Activated naive CD8-positive, alpha-beta T cell treated with anti-CD3 and anti-CD28 coated beads for 36 hours (primary cell): ENCODE results near the gene KRT38. TPM values are rescaled to one million over a fixed set of nuclear protein-coding genes. Genes with fewer than 3 reads are reported as not detected.
"Not testable (repeated sequence)": the region's sequence is repeated elsewhere in the genome, so short reads cannot be mapped to it uniquely, and the experiment has no call there.

Source experiments
- DNase-seq: peaks from one replicate; pipeline ENCODE4 v3.0.0; 2021
- H3K27ac Mint-ChIP-seq: one replicate; pipeline ENCODE4 v1.8.0; 2022; ENCODE audit warnings: mild to moderate bottlenecking, moderate library complexity, mixed read lengths
- H3K27me3 Mint-ChIP-seq: one replicate; pipeline ENCODE4 v1.8.0; 2022; ENCODE audit warnings: mild to moderate bottlenecking, mixed read lengths
- H3K36me3 Mint-ChIP-seq: one replicate; pipeline ENCODE4 v1.8.0; 2021; ENCODE audit warnings: mild to moderate bottlenecking, mixed read lengths
- H3K4me1 Mint-ChIP-seq: one replicate; pipeline ENCODE4 v1.8.0; 2021; ENCODE audit warnings: mixed read lengths
- H3K4me3 Mint-ChIP-seq: one replicate; pipeline ENCODE4 v1.8.0; 2022; ENCODE audit warnings: mild to moderate bottlenecking, moderate library complexity, mixed read lengths
- H3K9me3 Mint-ChIP-seq: one replicate; pipeline ENCODE4 v1.8.0; 2022; ENCODE audit warnings: mixed read lengths
- total RNA-seq, 2 experiments: library from RNA; stranded (reverse); gene quantifications; one replicate each; pipeline ENCODE4 v1.2.3, GENCODE V29; 2021

Gene KRT38
- total RNA-seq, 2 experiments from 2014 or later, result not detected

DNA sequence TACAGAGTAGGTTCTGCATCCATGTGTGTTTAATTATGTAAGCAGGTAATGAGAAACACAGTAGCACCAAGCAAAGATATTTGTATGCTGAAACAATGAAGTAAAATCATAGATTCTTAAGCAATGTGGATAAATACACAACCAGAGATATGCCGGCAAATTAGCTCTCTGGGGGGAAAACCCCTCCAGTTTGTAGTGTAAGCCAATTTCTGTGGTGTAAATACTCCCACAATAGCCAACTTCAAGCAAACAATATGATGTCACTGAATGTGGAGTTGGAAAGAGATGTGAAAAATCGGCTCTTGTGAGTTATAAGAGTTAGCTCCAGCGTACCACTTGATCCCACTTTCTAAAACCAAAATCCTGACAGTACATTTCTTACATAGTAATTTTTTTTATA lies 3.9 kb upstream of the KRT38 start:
- no peak for DNase-seq
- H3K27ac Mint-ChIP-seq, result no peak overlapping the region
- H3K4me3 Mint-ChIP-seq, result no peak overlapping the region
- no peaks in the 10 kb centered on the region for H3K36me3 Mint-ChIP-seq
- H3K4me1 Mint-ChIP-seq, result no peaks in the 10 kb centered on the region
- H3K27me3 Mint-ChIP-seq, result peaks cover 4% of the 10 kb centered on the region
- no peaks in the 10 kb centered on the region for H3K9me3 Mint-ChIP-seq

GRCh38 chr17:41444186-41444585 lies 3.4 kb upstream of the KRT38 start:
- no peak overlapping the region for H3K4me3 Mint-ChIP-seq
- H3K27me3 Mint-ChIP-seq, result peaks cover 4% of the 10 kb centered on the region
- no peak overlapping the region for H3K27ac Mint-ChIP-seq
- no peaks in the 10 kb centered on the region for H3K36me3 Mint-ChIP-seq
- H3K4me1 Mint-ChIP-seq, result no peaks in the 10 kb centered on the region
- no peak for DNase-seq
- H3K9me3 Mint-ChIP-seq, result no peaks in the 10 kb centered on the region

DNA sequence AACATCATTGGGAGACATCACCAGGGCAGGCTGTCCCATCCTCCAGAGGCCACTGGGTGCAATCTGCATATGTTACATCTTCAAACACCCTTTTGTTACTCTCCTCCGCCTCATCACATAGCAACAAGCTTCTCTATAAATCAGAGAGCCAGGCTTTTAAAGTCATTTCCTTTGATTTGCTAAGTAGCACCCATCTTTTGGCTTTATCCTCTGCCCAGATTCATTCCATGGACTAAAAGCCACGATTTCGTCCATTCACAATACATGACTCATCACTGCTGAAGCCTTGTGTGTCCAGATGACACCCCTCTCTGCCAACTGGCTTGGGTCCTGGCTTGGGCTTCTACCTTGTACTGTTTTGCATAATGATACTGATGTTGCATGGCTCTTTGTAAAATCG lies 2.0 kb upstream of the KRT38 start:
- Mint-ChIP-seq H3K4me1 (no peaks in the 10 kb centered on the region), H3K27ac (no peak overlapping the region), H3K36me3 (no peaks in the 10 kb centered on the region), H3K9me3 (no peaks in the 10 kb centered on the region), H3K4me3 (no peak overlapping the region), H3K27me3 (peaks cover 4% of the 10 kb centered on the region)
- no peak for DNase-seq

GRCh38 chr17:41439375-41439774 lies 1.4 kb downstream of the KRT38 start:
- no peaks in the 10 kb centered on the region for H3K4me1 Mint-ChIP-seq
- peaks cover 2% of the 10 kb centered on the region for H3K27me3 Mint-ChIP-seq
- no peak overlapping the region for H3K4me3 Mint-ChIP-seq
- DNase-seq, result no peak
- no peak overlapping the region for H3K27ac Mint-ChIP-seq
- no peaks in the 10 kb centered on the region for H3K9me3 Mint-ChIP-seq
- no peaks in the 10 kb centered on the region for H3K36me3 Mint-ChIP-seq

DNA sequence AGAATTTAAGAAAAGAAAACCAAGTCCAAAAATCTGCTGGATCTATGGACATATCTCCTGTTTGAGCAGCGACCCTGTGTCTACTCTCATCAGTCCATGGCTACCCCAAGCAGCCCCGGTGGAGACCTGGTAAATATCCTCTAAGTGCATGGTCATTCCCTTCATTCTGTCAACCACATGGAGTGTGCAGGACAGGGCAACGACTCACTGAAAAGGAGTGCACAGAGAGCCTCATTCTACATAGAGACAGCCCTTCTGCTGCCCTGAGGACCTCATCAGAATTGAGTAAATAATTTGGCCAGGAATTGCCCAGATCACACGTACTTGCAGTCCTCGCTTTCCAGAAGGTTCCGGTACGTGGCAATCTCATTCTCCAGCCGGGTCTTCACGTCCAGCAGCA lies 3.0 kb downstream of the KRT38 start:
- Mint-ChIP-seq H3K27ac (no peak overlapping the region), H3K4me3 (no peak overlapping the region), H3K27me3 (no peaks in the 10 kb centered on the region), H3K36me3 (no peaks in the 10 kb centered on the region), H3K4me1 (no peaks in the 10 kb centered on the region), H3K9me3 (no peaks in the 10 kb centered on the region)
- no peak for DNase-seq

- Mint-ChIP-seq H3K27me3 (no peaks in the 10 kb centered on the region), H3K36me3 (no peaks in the 10 kb centered on the region), H3K4me1 (no peaks in the 10 kb centered on the region), H3K4me3 (no peak overlapping the region), H3K27ac (no peak overlapping the region), H3K9me3 (no peaks in the 10 kb centered on the region)
- DNase-seq, result no peak
These were observed 3.5 kb downstream of the KRT38 start for GRCh38 chr17:41437254-41437653.

DNA sequence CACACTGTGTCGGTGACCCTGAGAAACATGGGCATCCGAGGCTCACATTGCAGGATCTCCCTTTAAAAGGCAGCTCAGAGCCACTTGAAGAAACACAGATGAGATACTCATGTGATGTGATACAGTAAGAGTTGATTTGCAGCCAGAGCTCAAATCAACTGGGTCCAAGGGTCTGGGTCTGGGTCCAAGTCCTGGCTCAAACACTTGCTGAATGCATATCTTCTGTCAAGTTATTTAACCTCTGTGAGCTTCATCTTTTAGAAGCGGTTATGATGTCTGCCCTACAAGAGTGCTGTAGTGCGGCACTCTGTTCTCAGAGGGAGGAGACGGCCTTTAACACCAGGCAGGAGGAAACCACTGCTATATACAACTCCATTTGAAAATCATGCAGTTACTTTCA lies 6.4 kb downstream of the KRT38 start:
- no peak for DNase-seq
- Mint-ChIP-seq H3K27ac (no peak overlapping the region), H3K27me3 (no peaks in the 10 kb centered on the region), H3K9me3 (no peaks in the 10 kb centered on the region), H3K4me1 (no peaks in the 10 kb centered on the region), H3K36me3 (no peaks in the 10 kb centered on the region), H3K4me3 (no peak overlapping the region)

GRCh38 chr17:41434005-41434404 lies 6.8 kb downstream of the KRT38 start:
- Mint-ChIP-seq H3K36me3 (no peaks in the 10 kb centered on the region), H3K4me1 (no peaks in the 10 kb centered on the region), H3K4me3 (no peak overlapping the region), H3K27me3 (no peaks in the 10 kb centered on the region), H3K9me3 (no peaks in the 10 kb centered on the region), H3K27ac (no peak overlapping the region)
- no peak for DNase-seq

- Mint-ChIP-seq H3K4me3 (no peak overlapping the region), H3K27ac (no peak overlapping the region), H3K4me1 (no peaks in the 10 kb centered on the region), H3K36me3 (no peaks in the 10 kb centered on the region), H3K9me3 (no peaks in the 10 kb centered on the region), H3K27me3 (no peaks in the 10 kb centered on the region)
- DNase-seq, result no peak
These were observed 7.2 kb downstream of the KRT38 start for GRCh38 chr17:41433586-41433985.

- not testable (repeated sequence) for H3K4me3 Mint-ChIP-seq, DNase-seq, H3K27me3 Mint-ChIP-seq, H3K4me1 Mint-ChIP-seq, H3K36me3 Mint-ChIP-seq, H3K27ac Mint-ChIP-seq, H3K9me3 Mint-ChIP-seq
These were observed 10.4 kb downstream of the KRT38 start for GRCh38 chr17:41430376-41430775.

- no peaks in the 10 kb centered on the region for H3K9me3 Mint-ChIP-seq
- no peak overlapping the region for H3K27ac Mint-ChIP-seq
- no peaks in the 10 kb centered on the region for H3K36me3 Mint-ChIP-seq
- no peaks in the 10 kb centered on the region for H3K4me1 Mint-ChIP-seq
- H3K27me3 Mint-ChIP-seq, result no peaks in the 10 kb centered on the region
- no peak for DNase-seq
- H3K4me3 Mint-ChIP-seq, result no peak overlapping the region
These were observed 11.1 kb downstream of the KRT38 start for GRCh38 chr17:41429667-41430066.

DNA sequence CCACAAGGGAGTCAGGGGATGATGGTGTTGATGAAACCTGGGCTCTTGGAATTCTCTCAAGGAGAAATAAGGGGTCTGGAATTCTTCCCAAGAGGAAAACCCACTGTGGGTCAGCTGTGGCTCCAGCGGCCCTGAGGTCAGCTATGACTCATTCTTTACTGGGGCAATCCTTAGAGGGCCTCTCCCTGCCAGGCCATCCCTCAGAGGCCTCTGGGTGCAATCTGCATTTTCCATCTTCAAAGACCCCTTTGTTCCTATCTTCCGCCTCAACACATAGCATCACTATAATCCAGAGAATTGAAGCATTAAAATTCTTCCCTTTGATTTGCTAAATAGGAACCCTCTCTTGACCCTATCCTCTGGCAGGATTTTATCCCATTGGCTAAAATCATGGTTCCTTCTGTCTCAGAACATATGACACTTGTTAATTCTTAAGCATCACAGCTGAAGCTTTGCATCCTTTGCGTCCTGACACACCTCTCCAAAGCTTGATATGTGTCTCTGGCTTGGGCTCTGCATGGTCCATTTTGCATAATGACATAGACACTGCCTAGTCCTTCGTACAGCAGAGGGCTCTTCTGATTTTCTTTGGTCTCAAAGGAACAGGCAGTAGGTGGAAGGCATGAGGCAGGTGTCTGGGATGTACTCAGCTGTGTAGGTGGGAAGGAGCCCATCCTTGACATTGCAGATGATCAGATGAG lies 12.0 kb downstream of the KRT38 start:
- H3K9me3 Mint-ChIP-seq, result no peaks in the 10 kb centered on the region
- DNase-seq, result no peak
- H3K4me3 Mint-ChIP-seq, result no peak overlapping the region
- no peaks in the 10 kb centered on the region for H3K4me1 Mint-ChIP-seq
- H3K36me3 Mint-ChIP-seq, result no peaks in the 10 kb centered on the region
- no peak overlapping the region for H3K27ac Mint-ChIP-seq
- no peaks in the 10 kb centered on the region for H3K27me3 Mint-ChIP-seq

GRCh38 chr17:41424111-41424635 lies 16.6 kb downstream of the KRT38 start, which contains the start of gene KRT37:
Gene KRT37 (minus strand): TSS chr17:41424585. CDS start chr17:41424523, 62 bp downstream.
- Mint-ChIP-seq H3K27me3 (no peaks in the 10 kb centered on the region), H3K4me3 (no peak within 1 kb of the TSS), H3K36me3 (no peaks in the 10 kb centered on the region), H3K9me3 (no peaks in the 10 kb centered on the region), H3K27ac (no peak within 1 kb of the TSS), H3K4me1 (peaks cover 4% of the 10 kb centered on the region)
- DNase-seq, result no peak

GRCh38 chr17:41422586-41422985 lies 18.2 kb downstream of the KRT38 start:
- H3K9me3 Mint-ChIP-seq, H3K4me1 Mint-ChIP-seq, H3K27ac Mint-ChIP-seq, H3K4me3 Mint-ChIP-seq, DNase-seq, H3K36me3 Mint-ChIP-seq, H3K27me3 Mint-ChIP-seq: not testable (repeated sequence)

GRCh38 chr17:41421617-41422016 lies 19.2 kb downstream of the KRT38 start:
- DNase-seq, result no peak
- H3K9me3 Mint-ChIP-seq, result no peaks in the 10 kb centered on the region
- no peaks in the 10 kb centered on the region for H3K27me3 Mint-ChIP-seq

DNA sequence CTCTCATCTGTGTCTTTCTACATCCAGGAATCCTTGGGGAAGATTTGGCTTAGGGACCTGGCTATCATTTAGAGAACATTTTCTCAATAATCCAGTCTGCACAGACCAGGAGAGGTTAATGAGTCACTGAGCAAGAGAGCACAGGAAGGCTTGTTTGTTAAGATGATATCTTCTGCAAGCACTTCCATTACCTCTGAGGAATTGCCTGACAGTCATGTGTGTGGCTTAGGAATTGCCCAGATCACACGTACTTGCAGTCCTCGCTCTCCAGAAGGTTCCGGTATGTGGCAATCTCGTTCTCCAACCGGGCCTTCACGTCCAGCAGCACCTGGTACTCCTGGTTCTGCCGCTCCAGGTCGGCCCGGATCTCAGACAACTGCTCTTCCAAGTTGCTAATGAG lies 19.7 kb downstream of the KRT38 start:
- Mint-ChIP-seq H3K4me3 (no peak overlapping the region), H3K27me3 (no peaks in the 10 kb centered on the region), H3K4me1 (peaks cover 7% of the 10 kb centered on the region), H3K36me3 (no peaks in the 10 kb centered on the region), H3K27ac (no peak overlapping the region), H3K9me3 (no peaks in the 10 kb centered on the region)
- DNase-seq, result no peak

More at GRCh38 chr17:41421617-41422016, 19.2 kb downstream of the KRT38 start:
- H3K27ac Mint-ChIP-seq, result no peak overlapping the region
- peaks cover 7% of the 10 kb centered on the region for H3K4me1 Mint-ChIP-seq
- H3K4me3 Mint-ChIP-seq, result no peak overlapping the region
- H3K36me3 Mint-ChIP-seq, result no peaks in the 10 kb centered on the region
